ENCODE data around the gene STAT4.

- TF ChIP-seq CTCF (IDR thresholded peaks at IDR 0.05; ENCODE audit: insufficient read depth, low read depth, low read length) (no peak), EZH2 (IDR thresholded peaks at IDR 0.05; ENCODE audit: insufficient read depth, low read length) (no peak)
Measured at GRCh38 chr2:191029280-191029950, 121.4 kb downstream of the STAT4 start.
